ENCODE data around the gene GRK2. TPM values are rescaled to one million over a fixed set of nuclear protein-coding genes. Genes with fewer than 3 reads are reported as not detected.

The GRK2 gene
- total and polyA plus RNA-seq, 2 of the 8 experiments (the other 6 are each of a cell fraction or from before 2014, with no cell fraction given) = 47.3 to 49.7 TPM

- TF ChIP-seq POU5F1 (IDR thresholded peaks at IDR 0.05; ENCODE audit: low read depth, low read length) (no peak), CREB1 (IDR thresholded peaks at IDR 0.05) (no peak), SIX5 (IDR thresholded peaks at IDR 0.05; ENCODE audit: low read depth, low read length) (no peak), RBBP5 (IDR thresholded peaks at IDR 0.05; ENCODE audit: borderline replicate concordance, low read depth, low read length) (no peak), POLR2A (IDR thresholded peaks at IDR 0.05; ENCODE audit: control extremely low read depth in 1 of 2, low read depth in 2 of 2, low read length in 2 of 2) (no peak), SP2 (IDR thresholded peaks at IDR 0.05; ENCODE audit: low read length) (no peak), EP300 (IDR thresholded peaks at IDR 0.05; ENCODE audit: borderline replicate concordance in 1 of 2, low read depth in 2 of 2, low read length in 2 of 2) (no peak)
Observed at GRCh38 chr11:67268962-67269268, 2.6 kb downstream of the GRK2 start (continued).

Measured in H1 (cell line).